GM18526 (cell line): Measurements from ENCODE around the gene OTOG.

ENCODE experiments used
- POLR2A ChIP-seq: IDR thresholded peaks from 3 replicates; pipeline ENCODE4 v1.6.1; 2011; ENCODE audit not compliant: insufficient read length; ENCODE audit errors: extremely low read depth

Gene OTOG

GRCh38 chr11:17594686-17595192, 47.7 kb downstream of the OTOG start:
- TF ChIP-seq POLR2A: no peak

- TF ChIP-seq POLR2A: no peak
Measured at GRCh38 chr11:17595526-17596309, 48.7 kb downstream of the OTOG start.

- TF ChIP-seq POLR2A: no peak
Measured at GRCh38 chr11:17596310-17596669, 49.2 kb downstream of the OTOG start.

GRCh38 chr11:17596711-17597110, 49.7 kb downstream of the OTOG start:
- no peak for TF ChIP-seq POLR2A

- TF ChIP-seq POLR2A: no peak
Measured at GRCh38 chr11:17597770-17598169, 50.7 kb downstream of the OTOG start.

- TF ChIP-seq POLR2A: no peak
Measured at GRCh38 chr11:17598700-17599459, 51.8 kb downstream of the OTOG start.

GRCh38 chr11:17599460-17599925, 52.4 kb downstream of the OTOG start:
- TF ChIP-seq POLR2A: no peak

GRCh38 chr11:17600316-17601255, 53.5 kb downstream of the OTOG start:
- TF ChIP-seq POLR2A: no peak

GRCh38 chr11:17601256-17601671, 54.2 kb downstream of the OTOG start:
- no peak for TF ChIP-seq POLR2A

- TF ChIP-seq POLR2A: no peak
Measured at GRCh38 chr11:17601676-17602075, 54.6 kb downstream of the OTOG start.

GRCh38 chr11:17602105-17603001, 55.3 kb downstream of the OTOG start:
- no peak for TF ChIP-seq POLR2A

GRCh38 chr11:17603056-17603825, 56.2 kb downstream of the OTOG start:
- no peak for TF ChIP-seq POLR2A

- no peak for TF ChIP-seq POLR2A
Measured at GRCh38 chr11:17604201-17604914, 57.3 kb downstream of the OTOG start.
